Lower lobe of right lung (tissue), 2 donors: ENCODE data around the gene NT5M. TPM values are rescaled to one million over a fixed set of nuclear protein-coding genes. Genes with fewer than 3 reads are reported as not detected.
A peak's percentile ranks its signal among the peaks of the same experiment; 100 is the strongest.

Experiments
- ATAC-seq, 2 donors: fragments of 200-7000 bp; cut with Tn5 transposase; one replicate each; pipeline ENCODE4 v1.9.1; 2020 to 2022; ENCODE audit warnings: mild to moderate bottlenecking in 2 of 2, moderate library complexity in 2 of 2
- DNase-seq: peaks from one replicate; pipeline ENCODE4 v3.0.0-alpha.2; 2020
- H3K27ac ChIP-seq: fragments of 200-600 bp; one replicate; pipeline ENCODE4 v1.8.0; 2022
- H3K27me3 ChIP-seq: fragments of 200-600 bp; one replicate; pipeline ENCODE4 v1.8.0; 2022; ENCODE audit warnings: low read depth
- H3K36me3 ChIP-seq: fragments of 200-600 bp; one replicate; pipeline ENCODE4 v1.8.0; 2022; ENCODE audit warnings: mild to moderate bottlenecking
- H3K4me1 ChIP-seq: fragments of 200-600 bp; one replicate; pipeline ENCODE4 v1.8.0; 2022
- H3K4me3 ChIP-seq: fragments of 200-600 bp; one replicate; pipeline ENCODE4 v1.8.0; 2022; ENCODE audit warnings: mild to moderate bottlenecking
- H3K9me3 ChIP-seq: fragments of 200-600 bp; one replicate; pipeline ENCODE4 v1.8.0; 2022
- intact Hi-C: fragments of 100-400 bp; cut with DNase I; formaldehyde crosslinking; loops from one replicate; pipeline ENCODE4 v1.11.0; 2022
- total RNA-seq: library from RNA; stranded (reverse); fragmentation: NEBNext Ultra II Directional; extraction: Animal tissue kit (Norgen Biotek cat#: 25700); gene quantifications from one replicate; pipeline ENCODE4 v1.2.1, GENCODE V29; 2021
- TF ChIP-seq, protein P1 (sequence below): fragments of 200-600 bp; IDR thresholded peaks from one replicate; pipeline ENCODE4 v1.8.0; 2022; ENCODE audit warnings: antibody characterized with exemption, mild to moderate bottlenecking
- donor health status: DM: no; HTN: yes; CAD: no; lungs with severe emphysema.

The NT5M gene
- total RNA-seq, 1 donor from 2014 or later = 1.1 TPM

DNA sequence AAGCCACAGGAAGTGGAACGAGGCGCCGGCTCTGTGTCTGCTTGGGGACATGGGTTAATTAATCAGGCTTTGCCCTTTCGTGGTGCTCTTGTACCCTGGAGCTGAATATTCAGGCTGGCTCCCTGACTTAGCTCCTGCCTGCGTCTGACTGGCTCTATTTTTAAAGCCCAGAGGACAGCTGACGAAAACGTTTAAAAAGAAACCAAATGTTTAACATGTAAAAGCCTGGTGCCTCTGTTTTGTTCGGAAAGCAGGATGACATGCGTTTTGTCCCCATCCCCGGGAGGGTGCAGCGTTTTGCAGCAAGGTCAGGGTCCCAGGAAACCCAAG lies 61.1 kb downstream of the NT5M start:
- Histone ChIP-seq H3K4me1 (peaks cover 10% of the 10 kb centered on the region), H3K36me3 (no peaks in the 10 kb centered on the region), H3K27ac (peak overlapping the region; percentile 67), H3K9me3 (no peaks in the 10 kb centered on the region), H3K27me3 (no peaks in the 10 kb centered on the region), H3K4me3 (no peak overlapping the region)
- TF ChIP-seq, protein P1, sequence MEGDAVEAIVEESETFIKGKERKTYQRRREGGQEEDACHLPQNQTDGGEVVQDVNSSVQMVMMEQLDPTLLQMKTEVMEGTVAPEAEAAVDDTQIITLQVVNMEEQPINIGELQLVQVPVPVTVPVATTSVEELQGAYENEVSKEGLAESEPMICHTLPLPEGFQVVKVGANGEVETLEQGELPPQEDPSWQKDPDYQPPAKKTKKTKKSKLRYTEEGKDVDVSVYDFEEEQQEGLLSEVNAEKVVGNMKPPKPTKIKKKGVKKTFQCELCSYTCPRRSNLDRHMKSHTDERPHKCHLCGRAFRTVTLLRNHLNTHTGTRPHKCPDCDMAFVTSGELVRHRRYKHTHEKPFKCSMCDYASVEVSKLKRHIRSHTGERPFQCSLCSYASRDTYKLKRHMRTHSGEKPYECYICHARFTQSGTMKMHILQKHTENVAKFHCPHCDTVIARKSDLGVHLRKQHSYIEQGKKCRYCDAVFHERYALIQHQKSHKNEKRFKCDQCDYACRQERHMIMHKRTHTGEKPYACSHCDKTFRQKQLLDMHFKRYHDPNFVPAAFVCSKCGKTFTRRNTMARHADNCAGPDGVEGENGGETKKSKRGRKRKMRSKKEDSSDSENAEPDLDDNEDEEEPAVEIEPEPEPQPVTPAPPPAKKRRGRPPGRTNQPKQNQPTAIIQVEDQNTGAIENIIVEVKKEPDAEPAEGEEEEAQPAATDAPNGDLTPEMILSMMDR = no peak
- intact Hi-C loops = no loop called here
- peak in 1 of 2 donors; percentile 5 for ATAC-seq
- DNase-seq = no peak

DNA sequence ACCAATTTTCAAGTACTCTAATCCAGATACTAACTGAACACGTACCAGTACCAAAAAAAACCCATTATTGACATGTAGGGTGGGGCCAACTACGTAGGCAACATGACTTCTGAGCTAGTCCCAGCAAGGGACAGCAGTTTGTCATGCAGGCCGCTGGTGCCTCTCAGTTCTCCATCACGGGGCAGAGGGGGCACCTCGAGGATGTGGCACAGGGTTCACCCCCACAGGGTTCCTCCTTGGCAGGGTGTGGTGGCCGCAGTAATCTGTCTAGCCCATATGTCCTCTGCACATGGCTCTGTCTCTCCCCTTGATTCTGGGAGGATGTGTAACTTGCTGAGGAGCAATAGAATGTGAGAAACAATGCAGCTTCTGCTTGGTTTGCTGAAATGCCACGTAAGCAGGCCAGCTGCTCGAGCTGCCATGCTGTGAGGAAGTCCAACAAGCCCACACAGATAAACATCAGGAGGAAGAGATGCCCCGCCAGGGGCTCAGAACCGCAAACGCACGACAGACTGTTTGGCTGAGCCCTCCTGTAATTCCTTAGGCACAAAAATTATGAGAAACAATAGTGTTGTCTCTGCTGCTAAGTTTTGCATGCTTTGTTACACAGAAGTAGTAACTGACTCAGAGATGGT lies 62.4 kb downstream of the NT5M start:
- H3K4me3 ChIP-seq = no peak overlapping the region
- DNase-seq = no peak

DNA sequence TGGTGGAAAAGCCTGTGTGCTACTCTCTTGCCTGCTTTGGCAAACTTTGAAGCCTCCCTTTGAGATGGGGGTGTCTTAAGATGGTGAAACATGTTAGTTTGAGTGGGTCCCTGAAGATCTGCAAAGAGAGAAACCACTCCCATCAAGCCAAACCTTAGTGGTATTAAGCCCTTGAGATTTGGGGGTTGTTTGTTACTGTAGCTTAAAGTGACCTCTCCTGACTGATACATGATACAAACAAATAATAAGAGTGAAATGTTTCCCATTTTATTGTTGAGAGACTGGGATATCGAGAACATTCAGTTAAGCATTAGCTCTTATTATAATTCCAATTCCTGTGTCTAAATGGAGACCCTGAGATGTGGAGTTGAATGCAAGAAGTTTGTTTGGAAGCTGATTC lies 63.1 kb downstream of the NT5M start:
- no peak for DNase-seq
- H3K27ac ChIP-seq = no peak overlapping the region
- H3K36me3 ChIP-seq = no peaks in the 10 kb centered on the region
- TF ChIP-seq, protein P1 = no peak
- intact Hi-C loops = no loop called here
- no peaks in the 10 kb centered on the region for H3K27me3 ChIP-seq
- no peaks in the 10 kb centered on the region for H3K9me3 ChIP-seq
- H3K4me3 ChIP-seq = no peak overlapping the region
- peaks cover 10% of the 10 kb centered on the region for H3K4me1 ChIP-seq
- no peak for ATAC-seq

More for the DNA sequence above, 62.4 kb downstream of the NT5M start:
- Histone ChIP-seq H3K9me3 (no peaks in the 10 kb centered on the region), H3K27me3 (no peaks in the 10 kb centered on the region), H3K4me1 (peaks cover 10% of the 10 kb centered on the region), H3K36me3 (no peaks in the 10 kb centered on the region), H3K27ac (no peak overlapping the region)
- TF ChIP-seq, protein P1 = no peak
- intact Hi-C loops = no loop called here
- ATAC-seq = no peak

DNA sequence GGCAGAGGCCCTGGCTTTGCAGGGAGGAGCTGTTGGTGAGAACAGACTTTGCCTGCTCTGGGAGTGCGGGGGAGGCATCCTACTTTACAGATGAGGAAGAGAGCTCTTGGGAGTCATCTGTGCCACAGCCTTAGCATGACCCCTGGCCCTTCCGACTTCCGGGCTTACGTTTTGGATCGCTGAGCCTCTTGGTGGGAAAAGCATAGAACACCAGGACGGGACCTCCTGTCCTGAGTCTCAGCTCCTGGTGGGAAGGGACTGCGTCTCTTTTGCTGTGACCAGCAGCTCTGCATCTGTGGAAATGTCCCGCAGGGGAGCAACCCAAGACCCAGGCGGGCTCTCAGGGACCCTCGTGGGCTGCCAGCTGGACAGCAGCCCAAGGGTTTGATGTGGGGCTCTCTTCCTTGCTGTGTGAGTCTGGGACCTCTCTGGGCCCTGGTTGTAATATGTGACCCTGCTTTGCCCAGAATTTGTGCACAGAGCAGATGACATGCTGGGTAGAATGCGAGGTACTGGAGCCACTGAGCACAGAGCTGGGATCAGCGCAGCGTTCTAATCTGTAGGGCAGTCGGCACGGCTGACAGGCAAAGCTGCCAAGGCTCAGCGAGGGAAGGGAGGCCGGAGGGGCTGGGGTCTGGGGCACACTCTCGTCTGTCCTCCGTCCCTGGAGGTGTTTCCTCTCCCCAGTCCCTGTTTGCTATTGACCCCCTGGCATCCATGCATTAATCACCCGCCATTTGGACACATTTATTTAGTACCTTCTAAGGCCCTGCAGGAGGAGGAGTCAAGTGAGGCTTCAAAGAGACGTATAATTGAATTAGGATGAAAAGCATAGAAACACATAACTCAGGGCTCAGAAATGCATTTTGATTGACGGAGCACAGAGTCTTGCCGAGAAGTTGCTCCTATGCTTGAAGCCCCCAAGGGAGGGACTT lies 64.0 kb downstream of the NT5M start:
- Histone ChIP-seq H3K9me3 (no peaks in the 10 kb centered on the region), H3K4me3 (no peak overlapping the region), H3K36me3 (no peaks in the 10 kb centered on the region), H3K27ac (no peak overlapping the region), H3K27me3 (no peaks in the 10 kb centered on the region), H3K4me1 (peaks cover 10% of the 10 kb centered on the region)
- TF ChIP-seq, protein P1 = no peak
- intact Hi-C loops = no loop called here
- no peak for ATAC-seq
- no peak for DNase-seq

DNA sequence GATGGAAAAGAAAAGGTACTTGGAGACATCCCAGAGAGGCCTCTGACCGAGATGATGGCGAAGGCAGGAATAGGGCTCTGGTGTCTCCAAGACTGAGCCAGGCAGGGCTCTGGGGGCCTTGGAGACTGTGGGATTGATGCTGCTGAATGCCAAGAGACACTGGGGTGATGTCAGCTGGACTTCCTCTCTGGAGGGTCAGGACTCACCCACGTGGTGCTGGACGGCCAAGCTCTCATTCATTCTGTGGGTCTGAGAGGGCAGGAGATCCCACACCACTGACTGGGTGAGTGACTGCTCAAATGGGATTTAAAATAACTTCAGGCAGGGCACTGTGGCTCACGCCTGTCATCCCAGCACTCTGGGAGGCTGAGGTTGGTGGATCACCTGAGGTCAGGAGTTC lies 64.8 kb downstream of the NT5M start:
- TF ChIP-seq, protein P1 = no peak
- intact Hi-C loops = no loop called here
- peak; percentile 23 for DNase-seq

More for the DNA sequence above, 64.8 kb downstream of the NT5M start:
- H3K4me1 ChIP-seq = peaks cover 10% of the 10 kb centered on the region
- no peak for ATAC-seq
- H3K9me3 ChIP-seq = no peaks in the 10 kb centered on the region
- H3K4me3 ChIP-seq = no peak overlapping the region
- no peaks in the 10 kb centered on the region for H3K27me3 ChIP-seq
- H3K27ac ChIP-seq = no peak overlapping the region
- H3K36me3 ChIP-seq = no peaks in the 10 kb centered on the region
